ENCODE measurements around the gene DBF4. TPM values are rescaled to one million over a fixed set of nuclear protein-coding genes. Genes with fewer than 3 reads are reported as not detected.
"Not testable (repeated sequence)": the region's sequence is repeated elsewhere in the genome, so short reads cannot be mapped to it uniquely, and the experiment has no call there.

The DBF4 gene
- 10 to 100 TPM; 58.1 to 61.9 TPM for total RNA-seq
- 16.5 TPM for polyA plus RNA-seq (2013, experiment 1 of 2)
- 22.0 TPM for polyA plus RNA-seq (2013, experiment 2 of 2)
- 27.4 to 129 (median 49.9) reads per million in 172 experiments for total RNA-seq

- H3K4me3 ChIP-seq (ENCODE audit: low read length), result peak within 1 kb of the TSS; percentile 97
- peak within 1 kb of the TSS; percentile 84 to 94 for H3K27ac ChIP-seq (ENCODE audit: low read depth in 1 of 2, low read length in 2 of 2)
- CTCF ChIA-PET, result no interaction called here
- TF ChIP-seq, protein P1, sequence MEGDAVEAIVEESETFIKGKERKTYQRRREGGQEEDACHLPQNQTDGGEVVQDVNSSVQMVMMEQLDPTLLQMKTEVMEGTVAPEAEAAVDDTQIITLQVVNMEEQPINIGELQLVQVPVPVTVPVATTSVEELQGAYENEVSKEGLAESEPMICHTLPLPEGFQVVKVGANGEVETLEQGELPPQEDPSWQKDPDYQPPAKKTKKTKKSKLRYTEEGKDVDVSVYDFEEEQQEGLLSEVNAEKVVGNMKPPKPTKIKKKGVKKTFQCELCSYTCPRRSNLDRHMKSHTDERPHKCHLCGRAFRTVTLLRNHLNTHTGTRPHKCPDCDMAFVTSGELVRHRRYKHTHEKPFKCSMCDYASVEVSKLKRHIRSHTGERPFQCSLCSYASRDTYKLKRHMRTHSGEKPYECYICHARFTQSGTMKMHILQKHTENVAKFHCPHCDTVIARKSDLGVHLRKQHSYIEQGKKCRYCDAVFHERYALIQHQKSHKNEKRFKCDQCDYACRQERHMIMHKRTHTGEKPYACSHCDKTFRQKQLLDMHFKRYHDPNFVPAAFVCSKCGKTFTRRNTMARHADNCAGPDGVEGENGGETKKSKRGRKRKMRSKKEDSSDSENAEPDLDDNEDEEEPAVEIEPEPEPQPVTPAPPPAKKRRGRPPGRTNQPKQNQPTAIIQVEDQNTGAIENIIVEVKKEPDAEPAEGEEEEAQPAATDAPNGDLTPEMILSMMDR (IDR thresholded peaks at IDR 0.05), result no peak
- peaks cover 13% of the 10 kb centered on the region for H3K36me3 ChIP-seq (ENCODE audit: insufficient read depth, low read length)
- Mint-ChIP-seq H3K27ac (peak within 1 kb of the TSS; percentile 98), H3K36me3 (ENCODE audit: low read depth) (peaks cover 59% of the 10 kb centered on the region), H3K27me3 (no peaks in the 10 kb centered on the region), H3K4me3 (peak within 1 kb of the TSS; percentile 98), H3K4me1 (ENCODE audit: low read depth) (peaks cover 63% of the 10 kb centered on the region), H3K9me3 (peaks cover 8% of the 10 kb centered on the region)
- ATAC-seq (ENCODE audit: poor library complexity) (peak; percentile 86), DNase-seq (peak; percentile 88 to 98 (median 95))
- intact Hi-C loops (cut with DNase I, micrococcal nuclease), result loop anchor here (5.0 to 10.0 kb wide), 6 partner anchors 249 to 821 kb away; partner anchors contain the start of genes TMEM243 (in 2 of the 2), CROT (in 1 of the 2), ELAPOR2 (in 1 of the 2) and RUNDC3B (in 1 of the 2)
- POLR2A ChIA-PET, result interaction anchor here (0.7 to 2.1 kb wide), 5 partner anchors 10 to 728 kb away, joined by 3 to 11 read pairs (median 5); partner anchors contain the start of genes ADAM22, CROT and DMTF1
- peaks cover 0 to 3% of the 10 kb centered on the region in 2 experiments for H3K9me3 ChIP-seq (ENCODE audit: control insufficient read depth in 1 of 2, insufficient read depth in 1 of 2, low read length in 2 of 2)
- peaks cover 9% of the 10 kb centered on the region for H3K4me1 ChIP-seq (ENCODE audit: insufficient read depth, low read length)
- H3K27me3 ChIP-seq (ENCODE audit: control insufficient read depth in 1 of 2, insufficient read depth in 2 of 2, low read length in 2 of 2), result no peaks in the 10 kb centered on the region
Observed at GRCh38 chr7:87876040-87876868, at the start of gene DBF4, which contains the start of gene SLC25A40. Gene DBF4, plus strand, starts transcription at chr7:87876493. Its CDS starts 240 bp downstream, at chr7:87876733. Gene SLC25A40, minus strand, starts transcription at chr7:87876360. Its CDS starts 17,633 bp downstream, at chr7:87858727.

DNA sequence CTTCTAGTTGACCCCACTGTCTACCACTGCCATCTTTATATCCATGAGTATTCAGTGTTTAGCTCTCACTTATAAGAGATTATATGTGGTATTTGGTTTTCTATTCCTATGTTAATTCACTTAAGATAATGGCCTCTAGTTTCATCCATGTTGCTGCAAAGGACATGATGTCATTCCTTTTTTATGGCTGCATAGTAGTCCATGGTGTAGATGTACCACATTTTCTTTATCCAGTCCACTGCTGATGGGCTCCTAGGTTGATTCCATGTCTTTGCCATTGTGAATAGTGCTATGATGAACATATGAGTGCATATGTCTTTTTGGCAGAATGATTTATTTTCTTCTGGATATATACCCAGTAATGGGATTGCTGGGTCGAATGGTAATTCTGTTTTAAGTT, 47.9 kb upstream of the DBF4 start:
- H3K4me3 ChIP-seq (ENCODE audit: low read length); DNase-seq; H3K27ac Mint-ChIP-seq; intact Hi-C loops (cut with DNase I, micrococcal nuclease); ATAC-seq (ENCODE audit: poor library complexity); H3K4me1 ChIP-seq (ENCODE audit: insufficient read depth, low read length); H3K4me1 Mint-ChIP-seq (ENCODE audit: low read depth); CTCF ChIA-PET; H3K27me3 ChIP-seq (ENCODE audit: control insufficient read depth in 1 of 2, insufficient read depth in 2 of 2, low read length in 2 of 2); H3K36me3 ChIP-seq (ENCODE audit: insufficient read depth, low read length); H3K27me3 Mint-ChIP-seq; H3K4me3 Mint-ChIP-seq; H3K27ac ChIP-seq (ENCODE audit: low read depth in 1 of 2, low read length in 2 of 2): not testable (repeated sequence)
- H3K36me3 Mint-ChIP-seq (ENCODE audit: low read depth), result peaks cover 29% of the 10 kb centered on the region
- H3K9me3 Mint-ChIP-seq, result peaks cover 20% of the 10 kb centered on the region
- POLR2A ChIA-PET, result interaction anchor here (1.0 kb wide), 1 partner anchor 15 kb away, joined by 3 read pairs; no protein-coding TSS in a partner anchor
- peaks cover 14 to 15% of the 10 kb centered on the region in 2 experiments for H3K9me3 ChIP-seq (ENCODE audit: control insufficient read depth in 1 of 2, insufficient read depth in 1 of 2, low read length in 2 of 2)

- H3K36me3 Mint-ChIP-seq (ENCODE audit: low read depth), result peaks cover 29% of the 10 kb centered on the region
- H3K4me1 ChIP-seq (ENCODE audit: insufficient read depth, low read length), result no peaks in the 10 kb centered on the region
- H3K27ac ChIP-seq (ENCODE audit: low read depth in 1 of 2, low read length in 2 of 2), result no peak overlapping the region
- CTCF ChIA-PET, result no interaction called here
- no peak overlapping the region for H3K27ac Mint-ChIP-seq
- H3K9me3 ChIP-seq (ENCODE audit: control insufficient read depth in 1 of 2, insufficient read depth in 1 of 2, low read length in 2 of 2), result peaks cover 3 to 5% of the 10 kb centered on the region in 2 experiments
- no peaks in the 10 kb centered on the region for H3K4me1 Mint-ChIP-seq (ENCODE audit: low read depth)
- H3K36me3 ChIP-seq (ENCODE audit: insufficient read depth, low read length), result no peaks in the 10 kb centered on the region
- TF ChIP-seq, protein P1 (IDR thresholded peaks at IDR 0.05), result no peak
- intact Hi-C loops (cut with DNase I, micrococcal nuclease), result no loop called here
- no peak for ATAC-seq (ENCODE audit: poor library complexity)
- H3K4me3 Mint-ChIP-seq, result no peak overlapping the region
- POLR2A ChIA-PET, result no interaction called here
- DNase-seq, result no peak
- H3K27me3 Mint-ChIP-seq, result no peaks in the 10 kb centered on the region
- H3K9me3 Mint-ChIP-seq, result peaks cover 12% of the 10 kb centered on the region
- H3K27me3 ChIP-seq (ENCODE audit: control insufficient read depth in 1 of 2, insufficient read depth in 2 of 2, low read length in 2 of 2), result no peaks in the 10 kb centered on the region
- no peak overlapping the region for H3K4me3 ChIP-seq (ENCODE audit: low read length)
Observed at GRCh38 chr7:87831097-87831496, 45.2 kb upstream of the DBF4 start.
